Measurements from ENCODE around the gene SEMA3E.

SEMA3E gene

GRCh38 chr7:83366629-83367028, 282.3 kb downstream of the SEMA3E start:
- DNase-seq (ENCODE audit: low read depth in 2 of 3, low spot score in 2 of 3) = no peak

DNA sequence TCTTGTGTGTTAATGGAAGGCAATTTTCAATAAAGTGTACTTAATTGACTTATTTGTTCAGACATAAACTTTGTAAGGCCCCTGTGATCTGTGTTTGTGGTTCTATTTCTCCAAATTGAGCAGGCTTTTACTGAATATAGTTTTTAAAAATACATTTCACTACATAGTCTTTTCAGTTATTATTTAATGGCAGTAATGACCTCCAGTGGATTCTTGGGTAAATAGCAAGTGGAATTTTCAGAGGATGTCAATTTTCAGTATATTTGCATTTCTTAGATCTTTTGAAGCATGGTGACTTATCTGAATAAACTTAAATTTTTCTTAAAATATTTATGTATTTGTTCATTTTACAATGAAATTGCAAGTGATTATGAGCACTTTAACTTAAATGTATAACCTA, 283.2 kb downstream of the SEMA3E start:
- no peak for DNase-seq (ENCODE audit: low read depth in 2 of 3, low spot score in 2 of 3)

DNA sequence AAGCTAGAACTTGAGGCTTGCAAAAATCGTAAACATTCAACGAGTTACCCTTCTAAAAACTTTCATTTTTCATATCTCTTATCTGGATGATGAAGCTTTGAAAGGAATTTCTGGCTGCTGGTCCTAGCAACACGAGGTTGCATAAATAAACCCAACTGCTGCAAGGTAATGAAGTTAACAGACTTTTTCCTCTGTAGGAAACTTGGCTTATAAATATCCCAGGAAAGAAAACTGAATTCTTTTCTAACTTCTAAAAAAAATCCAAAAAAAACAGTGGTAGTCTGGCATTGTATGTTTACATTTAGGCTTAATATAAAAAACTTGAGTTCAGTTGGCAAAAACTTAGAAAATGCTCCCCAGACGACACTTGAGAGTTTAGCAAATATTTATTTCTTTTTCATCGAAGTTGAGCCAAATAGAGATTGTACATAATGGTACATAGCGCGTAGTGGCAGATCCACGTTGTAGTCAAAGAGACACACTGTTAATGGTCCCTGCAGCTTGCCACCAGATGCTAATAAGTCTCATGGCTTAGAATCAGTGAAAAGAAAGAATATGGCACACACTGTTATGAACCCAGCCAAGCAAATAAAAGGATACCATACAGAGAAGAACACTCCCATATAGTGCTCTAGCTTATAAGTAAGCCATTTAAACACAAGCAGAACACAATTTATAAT, 285.9 kb downstream of the SEMA3E start:
- DNase-seq (ENCODE audit: low read depth in 2 of 3, low spot score in 2 of 3) = no peak

GRCh38 chr7:83359108-83359507, 289.8 kb downstream of the SEMA3E start:
- DNase-seq (ENCODE audit: low read depth in 2 of 3, low spot score in 2 of 3) = no peak

DNA sequence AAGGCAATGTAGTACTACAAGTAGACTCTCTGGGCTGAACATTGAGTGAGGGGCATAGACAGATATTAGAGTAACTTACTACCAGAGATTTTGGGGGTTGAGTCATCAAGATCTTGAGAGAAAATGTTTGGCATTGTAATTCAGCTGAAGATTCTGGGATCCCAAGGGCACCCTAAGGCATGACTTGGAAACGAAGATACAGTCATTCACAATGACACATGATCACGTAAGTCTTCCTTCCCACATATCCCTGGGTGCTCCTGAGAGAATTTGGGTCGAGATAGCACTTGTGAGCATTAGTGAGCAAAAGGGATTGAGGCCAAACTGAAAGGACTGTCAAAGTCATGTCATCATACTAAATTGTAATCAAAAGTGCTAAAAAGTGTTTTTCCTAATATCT, 293.8 kb downstream of the SEMA3E start:
- DNase-seq (ENCODE audit: low read depth in 2 of 3, low spot score in 2 of 3) = no peak

DNA sequence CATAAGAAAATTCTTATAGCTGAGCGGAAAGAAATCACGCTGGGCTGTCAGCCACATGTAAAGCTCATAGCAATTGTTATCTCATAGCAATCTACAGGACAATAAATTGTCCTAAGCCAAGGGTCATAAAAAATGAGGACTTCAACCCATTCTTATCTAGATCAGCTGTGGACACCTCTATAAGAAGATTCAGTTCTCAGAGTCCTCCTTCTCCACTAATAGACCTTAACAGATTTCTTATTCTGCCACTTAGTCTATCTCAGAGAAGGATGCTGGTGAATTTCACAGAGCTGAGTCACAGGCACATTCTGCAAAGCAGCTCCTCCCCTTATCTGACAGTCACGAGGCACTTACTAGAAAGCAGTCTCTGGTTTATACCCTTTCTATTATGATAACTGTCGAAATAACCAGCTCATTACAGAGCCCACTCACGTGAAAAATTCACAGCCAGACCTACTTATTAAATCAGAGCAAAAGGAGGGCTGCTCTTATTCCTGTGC, 300.9 kb downstream of the SEMA3E start:
- no peak for DNase-seq (ENCODE audit: low read depth in 2 of 3, low spot score in 2 of 3)

GRCh38 chr7:83339907-83340306, 309.0 kb downstream of the SEMA3E start:
- no peak for DNase-seq (ENCODE audit: low read depth in 2 of 3, low spot score in 2 of 3)

- no peak for DNase-seq (ENCODE audit: low read depth in 2 of 3, low spot score in 2 of 3)
Measured at GRCh38 chr7:83338277-83338950, 310.5 kb downstream of the SEMA3E start.

- DNase-seq (ENCODE audit: low read depth in 2 of 3, low spot score in 2 of 3) = no peak
Measured at GRCh38 chr7:83337050-83337449, 311.9 kb downstream of the SEMA3E start.

- DNase-seq (ENCODE audit: low read depth in 2 of 3, low spot score in 2 of 3) = no peak
Measured at GRCh38 chr7:83326223-83326622, 322.7 kb downstream of the SEMA3E start.

GRCh38 chr7:83325083-83325482, 323.9 kb downstream of the SEMA3E start:
- no peak for DNase-seq (ENCODE audit: low read depth in 2 of 3, low spot score in 2 of 3)

- no peak for DNase-seq (ENCODE audit: low read depth in 2 of 3, low spot score in 2 of 3)
Measured at GRCh38 chr7:83324596-83324995, 324.3 kb downstream of the SEMA3E start.

GRCh38 chr7:83321011-83321410, 327.9 kb downstream of the SEMA3E start:
- DNase-seq (ENCODE audit: low read depth in 2 of 3, low spot score in 2 of 3) = no peak

- no peak for DNase-seq (ENCODE audit: low read depth in 2 of 3, low spot score in 2 of 3)
Measured at GRCh38 chr7:83313931-83314330, 335.0 kb downstream of the SEMA3E start.

All from activated CD8-positive, alpha-beta memory T cell treated with anti-CD3 and anti-CD28 coated beads for 48 hours (primary cell).